HepG2 (cell line): ENCODE data around the gene ZNHIT1. TPM values are rescaled to one million over a fixed set of nuclear protein-coding genes. Genes with fewer than 3 reads are reported as not detected.
A peak's percentile ranks its signal among the peaks of the same experiment; 100 is the strongest.

ENCODE experiments used
- ATAC-seq: fragments of 200-7000 bp; cut with Tn5 transposase; 3 replicates; pipeline ENCODE4 v1.9.1; 2020; ENCODE audit warnings: mild to moderate bottlenecking, moderate library complexity
- BruUV-seq: library from RNA; stranded (reverse); fragments of 400-500 nt; replicated peaks from 2 replicates; lab custom pipeline; 2021; lab: Mats Ljungman, UMichigan
- CTCF ChIA-PET: fragments of 300-600 bp; formaldehyde crosslinking; extraction: SDS; loops from one replicate; lab custom pipeline; 2021; ENCODE audit warnings: low total read pairs, inconsistent platforms, low intra/inter-chr PET ratio; lab: Yijun Ruan, JAX
- POLR2A ChIA-PET: fragments of 350-600 bp; sonication (Branson Sonifier 250); formaldehyde crosslinking; loops from one replicate; lab custom pipeline; 2020; ENCODE audit warnings: antibody characterized with exemption, inconsistent platforms; lab: Yijun Ruan, JAX
- DNase-seq: peaks from one replicate; pipeline ENCODE4 v3.0.0-alpha.2; 2015; ENCODE audit warnings: low spot score
- FAIRE-seq: peaks from 3 replicates; lab custom pipeline; 2011; peaks lifted over from hg19 to GRCh38; lab: Jason Lieb, UNC
- H2AFZ ChIP-seq: one replicate; pipeline ENCODE4 v1.6.1; 2011; ENCODE audit warnings: low read length, inconsistent platforms
- H3K27ac ChIP-seq: fragments of 300-600 bp; 3 replicates; pipeline ENCODE4 v1.8.0; 2011; ENCODE audit warnings: mixed run types, mild to moderate bottlenecking, mixed read lengths, low read length, inconsistent platforms; ENCODE audit not compliant: insufficient read depth; ENCODE audit errors: extremely low read length
- H3K27me3 ChIP-seq, 2 experiments: fragments of 200-600 bp in 1 of 2; 2 replicates in 1 of 2; 3 replicates in 1 of 2; pipeline versions ENCODE4 v1.6.0 to v1.8.0; 2011; ENCODE audit warnings: low read length in 2 of 2, mild to moderate bottlenecking in 2 of 2, moderate library complexity in 2 of 2, inconsistent platforms in 1 of 2; ENCODE audit not compliant: insufficient read depth in 2 of 2, control insufficient read depth in 1 of 2
- H3K36me3 ChIP-seq, 2 experiments: fragments of 200-600 bp in 1 of 2; replicated peaks in 1 of 2; 2 replicates in 1 of 2; 3 replicates in 1 of 2; pipeline versions ENCODE4 v1.5.1 to v1.8.0; 2011; ENCODE audit warnings: low read length in 2 of 2, inconsistent platforms in 1 of 2; ENCODE audit not compliant: insufficient read depth in 2 of 2, control insufficient read depth in 1 of 2
- H3K4me1 ChIP-seq: 2 replicates; pipeline ENCODE4 v1.5.1; 2012; ENCODE audit warnings: low read length, inconsistent platforms; ENCODE audit not compliant: insufficient read depth
- H3K4me2 ChIP-seq: 2 replicates; pipeline ENCODE4 v1.6.0; 2011; ENCODE audit warnings: low read depth, low read length, inconsistent platforms
- H3K4me3 ChIP-seq, 3 experiments: fragments of 200-600 bp in 1 of 3; sonication (generic), shearing (Covaris generic) in 1 of 3; replicated peaks in 1 of 3; 2 replicates each; pipeline ENCODE4 v1.5.1; 2011 to 2016; ENCODE audit warnings: low read length in 3 of 3, inconsistent platforms in 2 of 3, low read depth in 2 of 3, mild to moderate bottlenecking in 2 of 3, control low read depth in 1 of 3, mixed read lengths in 1 of 3; ENCODE audit not compliant: insufficient read depth in 1 of 3
- H3K79me2 ChIP-seq: one replicate; pipeline ENCODE4 v1.6.1; 2011; ENCODE audit warnings: low read length, inconsistent platforms; ENCODE audit not compliant: insufficient read depth
- H3K9ac ChIP-seq: 2 replicates; pipeline ENCODE4 v1.6.0; 2011; ENCODE audit warnings: mild to moderate bottlenecking, low read depth, low read length, inconsistent platforms; ENCODE audit not compliant: insufficient read depth
- H3K9me3 ChIP-seq: 2 replicates; pipeline ENCODE4 v1.5.1; 2012; ENCODE audit warnings: mild to moderate bottlenecking, low read length
- H4K20me1 ChIP-seq: 2 replicates; pipeline ENCODE4 v1.6.0; 2011; ENCODE audit warnings: inconsistent platforms, mild to moderate bottlenecking, low read length, moderate library complexity; ENCODE audit not compliant: insufficient read depth
- CBFB ChIP-seq: sonication (generic); formaldehyde crosslinking; IDR thresholded peaks from 2 replicates; pipeline ENCODE4 v1.4.0; 2020; ENCODE audit warnings: missing genetic modification reagents
- HDAC6 ChIP-seq: fragments of 200-600 bp; sonication (generic); IDR thresholded peaks from 2 replicates; pipeline ENCODE4 v1.7.0; 2017; ENCODE audit warnings: mild to moderate bottlenecking, antibody characterized with exemption, low read length, low read depth
- HMGA1 ChIP-seq: sonication (generic); formaldehyde crosslinking; conservative IDR thresholded peaks from 2 replicates; pipeline ENCODE4 v1.4.0; 2020; ENCODE audit warnings: missing genetic modification reagents
- HNRNPL ChIP-seq: fragments of 200-400 bp; formaldehyde crosslinking; IDR thresholded peaks from 2 replicates; pipeline ENCODE4 v1.6.1; 2017; ENCODE audit warnings: mild to moderate bottlenecking, low read depth, low read length
- HNRNPLL ChIP-seq: fragments of 200-400 bp; formaldehyde crosslinking; IDR thresholded peaks from 2 replicates; pipeline ENCODE4 v1.6.1; 2017; ENCODE audit warnings: mild to moderate bottlenecking, low read depth, low read length; ENCODE audit not compliant: poor library complexity, severe bottlenecking
- MTF2 ChIP-seq: sonication (generic); formaldehyde crosslinking; IDR thresholded peaks from 2 replicates; pipeline ENCODE4 v1.5.0; 2020; ENCODE audit warnings: missing genetic modification reagents, borderline replicate concordance
- SALL1 ChIP-seq: sonication (generic); formaldehyde crosslinking; IDR thresholded peaks from 2 replicates; pipeline ENCODE4 v1.8.0; 2022; ENCODE audit warnings: mild to moderate bottlenecking, missing genetic modification reagents
- ZNF12 ChIP-seq: sonication (generic); formaldehyde crosslinking; IDR thresholded peaks from 2 replicates; pipeline ENCODE4 v1.5.0; 2020; ENCODE audit warnings: missing genetic modification reagents
- ZNF263 ChIP-seq: sonication (generic); formaldehyde crosslinking; IDR thresholded peaks from 2 replicates; pipeline ENCODE4 v1.4.0; 2020; ENCODE audit warnings: missing genetic modification reagents
- ZNF570 ChIP-seq: sonication (generic); formaldehyde crosslinking; IDR thresholded peaks from 2 replicates; pipeline ENCODE4 v1.4.0; 2020; ENCODE audit warnings: mild to moderate bottlenecking, missing genetic modification reagents, borderline replicate concordance
- WGBS: methylation state at CpG from one replicate; pipeline ENCODE4 v1.1.6; 2017; ENCODE audit warnings: low lambda C conversion rate; 5-methylcytosine and 5-hydroxymethylcytosine counted together
- in situ Hi-C: cut with HindIII; loops from 2 replicates; pipeline ENCODE4 v1.10.0; 2017; ENCODE audit warnings: low pct_unique_long_range_greater_than_20kb; ENCODE audit not compliant: extremely low pct_ligation_motif_present
- intact Hi-C: fragments of 100-400 bp; cut with micrococcal nuclease; formaldehyde crosslinking; loops from one replicate; pipeline ENCODE4 v1.10.0; 2022; ENCODE audit not compliant: unreplicated experiment
- polyA plus RNA-seq, 8 experiments: library from polyadenylated mRNA; depleted of rRNA in 3 of 8; stranded (reverse) in 7 of 8; unstranded in 1 of 8; fragments of >200 nt; fragmentation: Illumina TruSeq in 4 of 8; extraction: Trizol in 4 of 8; gene quantifications; 2 replicates each; pipeline versions ENCODE4 v1.2.1 to v1.2.3, GENCODE V29; 2011 to 2016; ENCODE audit warnings: low read depth in 4 of 8, missing spikeins in 1 of 8, mixed read lengths in 1 of 8; ENCODE audit not compliant: insufficient read depth in 1 of 8
- total RNA-seq, 5 experiments: library from RNA; depleted of rRNA; stranded (reverse); fragments of >200 nt; fragmentation: Illumina TruSeq; extraction: Trizol; gene quantifications; 2 replicates each; pipeline ENCODE4 v1.2.3, GENCODE V29; 2016; ENCODE audit warnings: low read depth in 1 of 5
- TF ChIP-seq, protein P1 (sequence below): sonication (generic); formaldehyde crosslinking; IDR thresholded peaks from 2 replicates; pipeline ENCODE4 v1.5.1; 2020; ENCODE audit warnings: mild to moderate bottlenecking, missing genetic modification reagents, moderate library complexity
- TF ChIP-seq, protein P2 (sequence below): IDR thresholded peaks from 2 replicates; pipeline ENCODE4 v1.6.1; 2018; ENCODE audit warnings: missing genetic modification reagents, mild to moderate bottlenecking, missing compliant biosample characterization
- TF ChIP-seq, protein P3 (sequence below): IDR thresholded peaks from 2 replicates; pipeline ENCODE4 v1.6.1; 2012; ENCODE audit warnings: inconsistent platforms

Gene ZNHIT1
- total and polyA plus RNA-seq, 2 of the 13 experiments (the other 11 are each of a cell fraction or from before 2014, with no cell fraction given): 32.5 to 64.5 TPM

DNA sequence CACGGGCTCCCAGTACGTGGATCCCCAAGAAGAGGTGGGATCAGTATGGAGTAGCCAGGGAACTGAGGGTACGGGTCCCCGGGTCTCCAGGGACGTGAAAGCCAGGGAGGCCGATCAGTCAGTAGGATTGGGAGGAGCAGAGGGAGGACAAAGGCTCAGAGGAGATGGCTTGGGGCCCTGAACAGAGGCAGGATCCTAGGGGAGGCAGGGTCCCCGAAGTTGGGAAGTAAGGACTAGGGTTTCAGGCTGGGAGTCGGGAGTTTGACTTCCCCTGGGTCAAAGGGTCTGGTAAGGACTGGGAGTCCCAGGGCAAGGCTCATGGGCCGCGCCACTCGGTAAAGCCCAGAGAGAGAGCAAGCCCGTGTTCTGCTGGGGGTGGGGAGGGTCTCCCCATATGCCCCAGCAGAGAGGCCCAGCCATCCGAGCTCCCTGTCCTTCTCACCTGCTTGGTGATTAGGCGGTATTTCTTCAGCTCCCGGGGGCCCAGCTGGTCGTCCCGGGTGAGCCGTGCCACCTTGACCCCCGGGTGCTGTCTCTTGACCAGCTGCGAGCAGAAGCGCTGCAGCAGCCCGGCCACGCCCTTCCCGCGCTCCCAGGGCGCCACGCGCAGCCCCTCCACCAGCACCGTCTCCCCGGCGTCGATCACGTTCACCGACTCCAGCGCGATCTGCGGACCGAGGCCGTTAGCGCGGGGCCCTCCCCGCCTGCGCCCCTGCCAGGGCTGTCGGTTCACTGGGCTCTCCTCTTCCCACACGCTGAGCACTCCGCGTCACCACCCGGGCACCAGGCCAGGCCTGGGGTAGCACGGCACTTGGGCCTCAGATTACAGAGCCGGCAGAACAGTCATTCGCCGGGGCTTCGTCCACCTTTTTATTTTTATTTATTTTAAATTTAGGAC, 44.9 kb upstream of the ZNHIT1 start:
- H3K4me3 ChIP-seq: peak overlapping the region in 2 of 3 experiments; percentile 15 to 64; a peak in 2 of 6 replicates

More for the DNA sequence above, 44.9 kb upstream of the ZNHIT1 start:
- Histone ChIP-seq H4K20me1 (no peaks in the 10 kb centered on the region), H3K36me3 (no peaks in the 10 kb centered on the region), H3K4me2 (peak overlapping the region; percentile 62), H2AFZ (no peak overlapping the region), H3K4me1 (peaks cover 48% of the 10 kb centered on the region), H3K27ac (no peak overlapping the region), H3K9me3 (no peaks in the 10 kb centered on the region), H3K9ac (no peak overlapping the region), H3K27me3 (peaks cover 15 to 78% of the 10 kb centered on the region in 2 experiments), H3K79me2 (no peaks in the 10 kb centered on the region)
- in situ Hi-C loops: no loop called here
- WGBS: 6% methylated on average over 19 of the region's 53 CpGs
- ATAC-seq (peak; percentile 12; the same call in 2 of the 3 replicates), DNase-seq (no peak), FAIRE-seq (no peak)
- TF ChIP-seq HMGA1 (no peak), HDAC6 (no peak), ZNF12 (no peak), HNRNPLL (peak; percentile 34), MTF2 (CRISPR knock-in tag) (0 out of 2 replicates have a peak, but pooled peaks have one; percentile 4), ZNF570 (CRISPR knock-in tag) (no peak), SALL1 (CRISPR knock-in tag) (0 out of 2 replicates have a peak, but pooled peaks have one; percentile 19), HNRNPL (0 out of 2 replicates have a peak, but pooled peaks have one; percentile 52), CBFB (CRISPR knock-in tag) (no peak), ZNF263 (CRISPR knock-in tag) (peak; percentile 65; the same call in 1 of the 2 replicates)
- TF ChIP-seq, protein P1, sequence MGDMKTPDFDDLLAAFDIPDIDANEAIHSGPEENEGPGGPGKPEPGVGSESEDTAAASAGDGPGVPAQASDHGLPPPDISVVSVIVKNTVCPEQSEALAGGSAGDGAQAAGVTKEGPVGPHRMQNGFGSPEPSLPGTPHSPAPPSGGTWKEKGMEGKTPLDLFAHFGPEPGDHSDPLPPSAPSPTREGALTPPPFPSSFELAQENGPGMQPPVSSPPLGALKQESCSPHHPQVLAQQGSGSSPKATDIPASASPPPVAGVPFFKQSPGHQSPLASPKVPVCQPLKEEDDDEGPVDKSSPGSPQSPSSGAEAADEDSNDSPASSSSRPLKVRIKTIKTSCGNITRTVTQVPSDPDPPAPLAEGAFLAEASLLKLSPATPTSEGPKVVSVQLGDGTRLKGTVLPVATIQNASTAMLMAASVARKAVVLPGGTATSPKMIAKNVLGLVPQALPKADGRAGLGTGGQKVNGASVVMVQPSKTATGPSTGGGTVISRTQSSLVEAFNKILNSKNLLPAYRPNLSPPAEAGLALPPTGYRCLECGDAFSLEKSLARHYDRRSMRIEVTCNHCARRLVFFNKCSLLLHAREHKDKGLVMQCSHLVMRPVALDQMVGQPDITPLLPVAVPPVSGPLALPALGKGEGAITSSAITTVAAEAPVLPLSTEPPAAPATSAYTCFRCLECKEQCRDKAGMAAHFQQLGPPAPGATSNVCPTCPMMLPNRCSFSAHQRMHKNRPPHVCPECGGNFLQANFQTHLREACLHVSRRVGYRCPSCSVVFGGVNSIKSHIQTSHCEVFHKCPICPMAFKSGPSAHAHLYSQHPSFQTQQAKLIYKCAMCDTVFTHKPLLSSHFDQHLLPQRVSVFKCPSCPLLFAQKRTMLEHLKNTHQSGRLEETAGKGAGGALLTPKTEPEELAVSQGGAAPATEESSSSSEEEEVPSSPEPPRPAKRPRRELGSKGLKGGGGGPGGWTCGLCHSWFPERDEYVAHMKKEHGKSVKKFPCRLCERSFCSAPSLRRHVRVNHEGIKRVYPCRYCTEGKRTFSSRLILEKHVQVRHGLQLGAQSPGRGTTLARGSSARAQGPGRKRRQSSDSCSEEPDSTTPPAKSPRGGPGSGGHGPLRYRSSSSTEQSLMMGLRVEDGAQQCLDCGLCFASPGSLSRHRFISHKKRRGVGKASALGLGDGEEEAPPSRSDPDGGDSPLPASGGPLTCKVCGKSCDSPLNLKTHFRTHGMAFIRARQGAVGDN: peak; percentile 18; the same call in 1 of the 2 replicates
- TF ChIP-seq, protein P2, sequence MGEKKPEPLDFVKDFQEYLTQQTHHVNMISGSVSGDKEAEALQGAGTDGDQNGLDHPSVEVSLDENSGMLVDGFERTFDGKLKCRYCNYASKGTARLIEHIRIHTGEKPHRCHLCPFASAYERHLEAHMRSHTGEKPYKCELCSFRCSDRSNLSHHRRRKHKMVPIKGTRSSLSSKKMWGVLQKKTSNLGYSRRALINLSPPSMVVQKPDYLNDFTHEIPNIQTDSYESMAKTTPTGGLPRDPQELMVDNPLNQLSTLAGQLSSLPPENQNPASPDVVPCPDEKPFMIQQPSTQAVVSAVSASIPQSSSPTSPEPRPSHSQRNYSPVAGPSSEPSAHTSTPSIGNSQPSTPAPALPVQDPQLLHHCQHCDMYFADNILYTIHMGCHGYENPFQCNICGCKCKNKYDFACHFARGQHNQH (CRISPR knock-in tag): 0 out of 2 replicates have a peak, but pooled peaks have one; percentile 16
- TF ChIP-seq, protein P3, sequence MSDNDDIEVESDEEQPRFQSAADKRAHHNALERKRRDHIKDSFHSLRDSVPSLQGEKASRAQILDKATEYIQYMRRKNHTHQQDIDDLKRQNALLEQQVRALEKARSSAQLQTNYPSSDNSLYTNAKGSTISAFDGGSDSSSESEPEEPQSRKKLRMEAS: peak; percentile 28; the same call in 1 of the 2 replicates
- CTCF ChIA-PET: no interaction called here
- POLR2A ChIA-PET: interaction anchor here (0.8 to 1.0 kb wide), 3 partner anchors 7 to 44 kb away, joined by 3 read pairs; partner anchors contain the start of genes PLOD3 and VGF
- intact Hi-C loops: no loop called here
- BruUV-seq: no TSS peak
